Karpas-422 (cell line): Measurements from ENCODE around the gene TSPAN4. TPM values are rescaled to one million over a fixed set of nuclear protein-coding genes. Genes with fewer than 3 reads are reported as not detected.

Experiments
- DNase-seq: peaks from one replicate; pipeline ENCODE4 v3.0.0-alpha.2; 2015
- H2AFZ ChIP-seq: fragments of 200-600 bp; sonication (generic); 2 replicates; pipeline ENCODE4 v1.6.1; 2014; ENCODE audit warnings: antibody characterized with exemption, low read length, mixed read lengths
- H3K27ac ChIP-seq: fragments of 200-600 bp; sonication (generic); 2 replicates; pipeline ENCODE4 v1.5.1; 2014; ENCODE audit warnings: mild to moderate bottlenecking, low read length, moderate library complexity
- H3K27me3 ChIP-seq: fragments of 200-600 bp; sonication (generic); 2 replicates; pipeline ENCODE4 v1.6.1; 2014; ENCODE audit warnings: low read length, mixed read lengths
- H3K36me3 ChIP-seq: fragments of 200-600 bp; sonication (generic); 2 replicates; pipeline ENCODE4 v1.6.1; 2014; ENCODE audit warnings: low read length, mixed read lengths; ENCODE audit not compliant: insufficient read depth
- H3K4me1 ChIP-seq: fragments of 200-600 bp; sonication (generic); 2 replicates; pipeline ENCODE4 v1.6.1; 2014; ENCODE audit warnings: mild to moderate bottlenecking, low read length, mixed read lengths
- H3K4me2 ChIP-seq: fragments of 200-600 bp; sonication (generic); 2 replicates; pipeline ENCODE4 v1.6.1; 2014; ENCODE audit warnings: low read length, low read depth, mild to moderate bottlenecking; ENCODE audit not compliant: poor library complexity, severe bottlenecking
- H3K4me3 ChIP-seq: fragments of 200-600 bp; sonication (generic); 2 replicates; pipeline ENCODE4 v1.5.1; 2014; ENCODE audit warnings: mild to moderate bottlenecking, antibody characterized with exemption, low read length, mixed read lengths
- H3K79me2 ChIP-seq: fragments of 200-600 bp; sonication (generic); 2 replicates; pipeline ENCODE4 v1.6.1; 2014; ENCODE audit warnings: mild to moderate bottlenecking, low read length, mixed read lengths
- H3K9ac ChIP-seq: fragments of 200-600 bp; sonication (generic); 2 replicates; pipeline ENCODE4 v1.6.0; 2014; ENCODE audit warnings: low read length
- H3K9me2 ChIP-seq: fragments of 200-600 bp; sonication (generic), shearing (Covaris generic); replicated peaks from 2 replicates; pipeline ENCODE4 v1.6.0; 2014; ENCODE audit warnings: mild to moderate bottlenecking, low read length, moderate library complexity; ENCODE audit not compliant: insufficient read depth
- H3K9me3 ChIP-seq: fragments of 300-700, 200-600 bp; sonication (generic); 2 replicates; pipeline ENCODE4 v1.6.1; 2014; ENCODE audit warnings: low read length, mixed read lengths
- H4K20me1 ChIP-seq: fragments of 200-600 bp; sonication (generic); 2 replicates; pipeline ENCODE4 v1.6.1; 2014; ENCODE audit warnings: mild to moderate bottlenecking, antibody characterized with exemption, low read length, low read depth; ENCODE audit not compliant: insufficient read depth
- total RNA-seq: library from RNA; depleted of rRNA; stranded (reverse); fragments of >200 nt; shearing (Covaris generic); gene quantifications from 2 replicates; pipeline ENCODE4 v1.2.3, GENCODE V29; 2014; ENCODE audit warnings: low replicate concordance

Gene TSPAN4
- total RNA-seq, 1 experiment from 2014 or later = not detected

- peaks cover 56% of the 10 kb centered on the region for H3K4me1 ChIP-seq
These were observed 13.3 kb upstream of the TSPAN4 start for GRCh38 chr11:829176-829846.

DNA sequence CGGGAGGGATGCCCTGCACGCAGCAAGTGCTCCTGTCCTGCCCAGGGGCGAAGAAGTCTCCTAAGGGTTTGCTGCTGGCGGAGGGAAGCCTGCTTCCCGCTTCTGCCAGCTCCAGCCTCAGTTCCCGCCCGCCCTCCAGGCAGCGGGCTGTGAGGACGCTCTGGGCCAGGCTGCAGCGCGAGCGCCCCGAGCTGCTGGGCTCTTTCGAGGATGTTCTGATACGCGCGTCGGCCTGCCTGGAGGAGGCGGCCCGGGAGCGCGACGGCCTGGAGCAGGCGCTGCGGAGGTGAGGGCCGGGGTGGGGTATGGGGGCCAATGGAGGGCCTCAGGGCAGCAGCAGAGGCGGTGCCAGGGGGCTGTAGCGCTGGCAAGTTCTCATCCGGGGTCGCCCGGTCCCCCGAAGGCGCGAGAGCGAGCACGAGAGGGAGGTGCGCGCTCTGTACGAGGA, 12.8 kb upstream of the TSPAN4 start:
- no peaks in the 10 kb centered on the region for H3K9me2 ChIP-seq
- H3K79me2 ChIP-seq = no peaks in the 10 kb centered on the region
- H2AFZ ChIP-seq = no peak overlapping the region
- peak overlapping the region; percentile 63 for H3K9ac ChIP-seq
- H3K4me3 ChIP-seq = peak overlapping the region; percentile 68
- H3K4me2 ChIP-seq = peak overlapping the region; percentile 90
- H3K4me1 ChIP-seq = peaks cover 56% of the 10 kb centered on the region
- no peak for DNase-seq
- no peaks in the 10 kb centered on the region for H3K27me3 ChIP-seq
- H3K9me3 ChIP-seq = no peaks in the 10 kb centered on the region
- H3K27ac ChIP-seq = no peak overlapping the region
- H4K20me1 ChIP-seq = peaks cover 39% of the 10 kb centered on the region
- H3K36me3 ChIP-seq = no peaks in the 10 kb centered on the region

More at GRCh38 chr11:829176-829846, 13.3 kb upstream of the TSPAN4 start:
- no peaks in the 10 kb centered on the region for H3K9me3 ChIP-seq
- no peaks in the 10 kb centered on the region for H3K27me3 ChIP-seq
- peak overlapping the region; percentile 68 for H3K4me3 ChIP-seq
- no peak overlapping the region for H2AFZ ChIP-seq
- H3K4me2 ChIP-seq = peak overlapping the region; percentile 90
- no peaks in the 10 kb centered on the region for H3K36me3 ChIP-seq
- no peaks in the 10 kb centered on the region for H3K9me2 ChIP-seq
- peak; percentile 65 for DNase-seq
- H4K20me1 ChIP-seq = peaks cover 38% of the 10 kb centered on the region
- peak overlapping the region; percentile 63 for H3K9ac ChIP-seq
- no peaks in the 10 kb centered on the region for H3K79me2 ChIP-seq
- no peak overlapping the region for H3K27ac ChIP-seq

DNA sequence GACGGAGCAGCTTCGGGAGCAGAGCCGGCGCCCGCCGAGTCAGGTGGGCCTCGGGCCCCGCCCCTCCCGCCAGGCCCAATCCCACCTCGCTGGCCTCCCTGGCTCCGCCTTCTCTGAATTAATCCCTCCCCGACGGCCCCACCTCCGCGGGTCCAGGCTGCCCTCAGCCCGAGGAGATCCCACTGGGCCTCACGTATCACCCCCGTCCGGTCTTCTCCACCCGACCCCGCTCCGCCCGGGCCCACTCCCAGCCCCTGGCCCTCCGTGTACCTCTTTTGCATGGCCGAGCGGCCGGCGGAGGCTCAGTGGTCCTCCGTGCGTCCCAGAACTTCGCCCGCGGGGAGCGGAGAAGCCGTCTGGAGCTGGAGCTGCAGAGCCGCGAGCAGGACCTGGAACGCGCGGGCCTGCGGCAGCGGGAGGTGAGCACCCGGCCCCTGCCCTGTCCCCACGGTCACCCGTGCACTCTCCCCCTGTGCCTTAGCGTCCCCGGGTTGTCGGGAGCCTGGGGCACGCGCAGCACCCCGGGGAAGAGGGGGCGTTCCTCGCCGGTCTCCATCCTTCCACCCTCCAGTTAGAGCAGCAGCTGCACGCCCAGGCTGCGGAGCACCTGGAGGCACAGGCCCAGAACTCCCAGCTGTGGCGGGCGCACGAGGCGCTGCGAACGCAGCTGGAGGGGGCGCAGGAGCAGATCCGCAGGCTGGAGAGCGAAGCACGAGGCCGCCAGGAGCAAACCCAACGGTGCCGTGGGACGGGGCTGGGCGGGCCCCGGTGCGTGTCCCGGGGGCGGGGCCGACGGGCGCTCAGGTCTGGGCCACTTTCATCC, 12.1 kb upstream of the TSPAN4 start:
- Histone ChIP-seq H4K20me1 (peaks cover 34% of the 10 kb centered on the region), H3K9me2 (no peaks in the 10 kb centered on the region), H3K4me1 (peaks cover 56% of the 10 kb centered on the region), H3K36me3 (no peaks in the 10 kb centered on the region), H3K4me3 (peak overlapping the region; percentile 68), H3K27me3 (no peaks in the 10 kb centered on the region), H3K9ac (peak overlapping the region; percentile 63; the same call in 1 of the 2 replicates), H3K4me2 (peak overlapping the region; percentile 90), H2AFZ (no peak overlapping the region), H3K79me2 (no peaks in the 10 kb centered on the region), H3K27ac (no peak overlapping the region), H3K9me3 (no peaks in the 10 kb centered on the region)
- DNase-seq = peak; percentile 92

DNA sequence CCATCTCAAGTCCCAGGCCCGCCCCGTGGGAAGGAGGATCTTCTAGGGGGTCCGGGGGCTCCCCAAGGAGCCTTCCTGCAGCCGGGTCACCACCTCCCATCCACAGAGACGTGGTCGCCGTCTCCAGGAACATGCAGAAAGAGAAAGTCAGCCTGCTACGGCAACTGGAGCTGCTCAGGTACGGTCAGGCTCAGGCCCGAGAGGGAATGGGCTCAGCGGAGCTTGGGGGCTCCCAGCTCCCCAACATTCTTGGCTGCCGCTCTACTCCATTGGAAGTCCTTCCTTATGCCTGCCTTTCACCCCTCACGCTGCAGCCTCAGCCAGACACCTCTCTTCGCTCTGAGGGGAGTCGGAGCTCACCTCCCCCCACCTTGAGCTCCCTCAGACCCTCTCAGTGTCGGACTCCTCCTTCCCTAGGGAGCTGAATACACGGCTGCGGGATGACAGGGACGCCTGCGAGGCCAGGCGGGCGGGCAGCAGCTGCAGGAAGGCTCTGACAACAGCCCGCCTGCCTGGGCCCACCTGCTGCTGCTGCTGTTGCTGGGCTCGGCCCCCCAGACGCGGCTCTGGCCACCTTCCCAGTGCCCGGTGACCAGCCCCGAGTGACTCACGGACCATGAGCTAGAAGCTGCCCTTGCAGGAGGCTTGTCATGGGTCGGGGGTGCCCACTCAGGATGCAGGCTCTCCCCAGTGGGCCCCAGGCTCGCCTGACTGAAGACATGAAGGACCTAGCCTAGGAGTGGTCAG, 11.4 kb upstream of the TSPAN4 start:
- Histone ChIP-seq H3K79me2 (no peaks in the 10 kb centered on the region), H3K27ac (no peak overlapping the region), H4K20me1 (peaks cover 28% of the 10 kb centered on the region; the same call in 1 of the 2 replicates), H3K4me1 (peaks cover 56% of the 10 kb centered on the region), H3K4me3 (no peak overlapping the region), H2AFZ (no peak overlapping the region), H3K4me2 (no peak overlapping the region), H3K9me2 (no peaks in the 10 kb centered on the region), H3K36me3 (no peaks in the 10 kb centered on the region), H3K9ac (no peak overlapping the region), H3K9me3 (no peaks in the 10 kb centered on the region), H3K27me3 (no peaks in the 10 kb centered on the region)
- DNase-seq = peak; percentile 44

DNA sequence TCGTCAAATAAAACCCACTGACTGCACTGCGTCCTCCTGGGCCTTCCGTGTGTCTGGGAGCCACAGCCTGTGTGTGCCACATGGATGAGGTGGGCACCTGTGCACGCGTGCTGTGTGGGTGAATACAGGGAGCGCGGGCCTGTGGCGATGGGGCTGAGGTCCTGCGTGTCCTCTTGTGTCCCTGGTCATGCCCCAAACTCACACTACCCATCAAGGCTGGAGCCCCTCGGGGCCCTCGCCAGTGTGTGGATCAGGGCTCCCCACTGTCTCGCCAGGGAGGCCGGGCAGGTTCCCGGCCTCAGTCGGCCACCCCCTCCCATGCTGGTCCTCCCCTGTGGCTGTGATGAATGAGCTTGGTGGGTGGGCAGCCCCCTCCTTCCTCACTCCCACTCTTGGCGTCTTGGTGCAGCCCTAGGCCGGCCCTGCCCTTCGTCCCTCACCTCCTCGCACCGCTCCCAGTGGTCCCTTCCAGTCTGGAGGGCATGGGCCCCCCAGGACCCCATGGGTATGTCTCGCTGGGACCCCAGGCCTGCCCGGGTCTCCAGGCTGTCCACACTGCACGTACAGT, 10.6 kb upstream of the TSPAN4 start:
- H3K4me3 ChIP-seq = peak overlapping the region; percentile 59; the same call in 1 of the 2 replicates
- no peak overlapping the region for H2AFZ ChIP-seq
- DNase-seq = no peak
- H3K9me3 ChIP-seq = no peaks in the 10 kb centered on the region
- no peaks in the 10 kb centered on the region for H3K36me3 ChIP-seq
- peak overlapping the region; percentile 62 for H3K9ac ChIP-seq
- peaks cover 49% of the 10 kb centered on the region for H3K4me1 ChIP-seq
- H3K4me2 ChIP-seq = peak overlapping the region; percentile 63
- H4K20me1 ChIP-seq = peaks cover 28% of the 10 kb centered on the region; the same call in 1 of the 2 replicates
- no peaks in the 10 kb centered on the region for H3K27me3 ChIP-seq
- no peaks in the 10 kb centered on the region for H3K79me2 ChIP-seq
- no peaks in the 10 kb centered on the region for H3K9me2 ChIP-seq
- no peak overlapping the region for H3K27ac ChIP-seq

DNA sequence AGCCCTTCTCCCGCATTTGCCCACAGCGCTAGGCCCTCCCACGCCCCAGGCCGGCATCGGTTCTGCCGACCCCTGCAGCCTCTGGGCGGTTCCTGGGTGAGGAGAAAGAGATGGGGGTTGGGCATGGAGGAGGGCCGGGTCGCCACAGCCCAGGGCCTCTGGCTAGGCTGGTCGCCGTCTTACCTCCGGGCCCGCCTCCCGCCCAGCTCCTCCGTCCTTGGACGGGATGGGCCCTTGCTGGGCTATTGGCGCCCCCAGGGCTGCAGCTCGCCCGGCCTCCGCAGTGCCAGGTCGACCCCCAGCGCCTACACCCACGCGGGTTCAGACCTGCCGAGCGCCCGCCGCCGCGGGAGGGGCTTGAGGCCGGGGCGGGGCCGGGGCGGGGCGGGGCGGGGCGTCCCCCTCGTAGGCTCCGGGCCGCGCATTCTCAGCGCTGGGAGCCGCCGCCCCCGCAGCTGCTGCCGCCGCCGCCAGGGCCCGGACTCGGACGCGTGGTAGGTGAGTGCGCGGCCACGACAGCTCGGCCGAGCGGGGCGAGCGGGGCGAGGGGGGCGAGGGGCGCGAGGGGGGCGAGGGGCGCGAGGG, 10.0 kb upstream of the TSPAN4 start, which contains the start of gene CD151:
TSS of gene CD151 (plus strand) at position 424 of the 585 bp plus-strand sequence. CDS start 3,118 bp downstream, outside the sequence.
- no peak within 1 kb of the TSS for H3K27ac ChIP-seq
- H3K36me3 ChIP-seq = no peaks in the 10 kb centered on the region
- DNase-seq = peak; percentile 81
- peak within 1 kb of the TSS; percentile 68 for H3K9ac ChIP-seq
- H3K4me1 ChIP-seq = peaks cover 44% of the 10 kb centered on the region
- H3K4me2 ChIP-seq = peak within 1 kb of the TSS; percentile 73
- no peaks in the 10 kb centered on the region for H3K9me2 ChIP-seq
- H4K20me1 ChIP-seq = peaks cover 28% of the 10 kb centered on the region; the same call in 1 of the 2 replicates
- H3K9me3 ChIP-seq = no peaks in the 10 kb centered on the region
- no peaks in the 10 kb centered on the region for H3K27me3 ChIP-seq
- peak within 1 kb of the TSS; percentile 69 for H3K4me3 ChIP-seq
- H2AFZ ChIP-seq = 0 out of 2 replicates have a peak within 1 kb of the TSS, but pooled peaks have one; percentile 27
- no peaks in the 10 kb centered on the region for H3K79me2 ChIP-seq

DNA sequence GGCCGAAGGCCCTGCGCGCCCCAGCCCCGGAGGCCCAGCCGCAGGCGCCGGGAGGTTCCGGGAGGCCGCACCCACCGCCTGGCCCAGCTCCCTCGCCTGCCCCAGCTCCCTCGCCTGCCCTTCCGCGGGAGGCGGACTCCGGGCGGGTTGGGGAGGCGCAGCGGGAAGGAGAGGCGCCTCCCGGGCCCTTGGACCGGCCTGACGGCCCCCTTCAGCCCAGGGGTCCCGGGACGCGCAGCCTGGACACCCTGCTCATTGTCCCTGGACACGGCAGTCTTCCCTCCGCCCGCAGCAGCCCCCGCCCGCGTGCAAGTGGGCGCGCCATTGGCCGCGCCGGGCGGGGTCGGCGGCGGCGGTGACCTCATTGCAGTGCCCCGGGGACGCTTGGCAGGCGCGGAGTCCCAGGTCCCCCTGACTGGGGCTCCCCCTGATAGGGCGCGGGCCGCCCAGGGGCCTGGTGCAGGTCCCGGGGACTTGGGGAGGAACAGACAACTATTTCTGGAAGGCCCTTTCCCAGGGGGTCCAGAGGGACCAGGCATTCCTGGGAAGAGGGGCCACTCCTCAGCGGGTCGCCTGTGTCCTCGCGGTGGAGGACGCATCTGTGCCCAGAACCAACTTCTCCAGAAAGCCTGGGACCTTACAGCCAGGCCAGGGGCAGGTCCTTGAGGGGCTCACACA, 9.4 kb upstream of the TSPAN4 start:
- Histone ChIP-seq H4K20me1 (peaks cover 30% of the 10 kb centered on the region; the same call in 1 of the 2 replicates), H3K4me3 (peak overlapping the region; percentile 69), H3K27me3 (no peaks in the 10 kb centered on the region), H2AFZ (0 out of 2 replicates have a peak overlapping the region, but pooled peaks have one; percentile 27), H3K9ac (peak overlapping the region; percentile 68), H3K36me3 (no peaks in the 10 kb centered on the region), H3K9me2 (no peaks in the 10 kb centered on the region), H3K79me2 (no peaks in the 10 kb centered on the region), H3K4me1 (peaks cover 38% of the 10 kb centered on the region), H3K4me2 (peak overlapping the region; percentile 73), H3K9me3 (no peaks in the 10 kb centered on the region), H3K27ac (no peak overlapping the region)
- DNase-seq = peak; percentile 61
